Kidney tubule cell (primary cell): Measurements from ENCODE around the gene ZFAND3.
"Not testable (repeated sequence)": the region's sequence is repeated elsewhere in the genome, so short reads cannot be mapped to it uniquely, and the experiment has no call there.

Experiments
- DNase-seq: peaks from one replicate; pipeline ENCODE4 v3.0.0-alpha.2; 2018; ENCODE audit warnings: low spot score

The ZFAND3 gene

GRCh38 chr6:37865504-37865903, 46.0 kb downstream of the ZFAND3 start:
- no peak for DNase-seq

GRCh38 chr6:37866590-37867507, 47.3 kb downstream of the ZFAND3 start:
- DNase-seq: peak; percentile 68

GRCh38 chr6:37867756-37868446, 48.4 kb downstream of the ZFAND3 start:
- no peak for DNase-seq

DNA sequence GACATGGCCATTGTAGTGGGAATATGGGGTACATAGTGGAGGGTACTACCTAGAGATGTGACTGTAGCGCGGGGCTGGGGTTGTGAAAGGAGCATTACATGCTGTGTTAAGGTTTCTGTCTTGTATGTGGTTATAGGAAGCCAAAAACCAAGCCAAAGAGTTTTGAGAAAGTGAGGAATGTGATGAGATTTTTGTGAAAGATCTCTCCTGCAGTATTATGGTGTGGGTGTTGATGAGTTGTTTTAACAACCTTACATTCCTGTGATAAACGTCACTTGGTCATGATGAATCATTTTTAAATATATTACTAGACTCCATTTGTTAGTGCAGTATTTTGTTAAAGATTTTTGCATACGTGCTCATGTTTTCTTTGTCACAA, 48.9 kb downstream of the ZFAND3 start:
- peak; percentile 82 for DNase-seq

- DNase-seq: no peak
Measured at GRCh38 chr6:37871616-37872372, 52.3 kb downstream of the ZFAND3 start.

DNA sequence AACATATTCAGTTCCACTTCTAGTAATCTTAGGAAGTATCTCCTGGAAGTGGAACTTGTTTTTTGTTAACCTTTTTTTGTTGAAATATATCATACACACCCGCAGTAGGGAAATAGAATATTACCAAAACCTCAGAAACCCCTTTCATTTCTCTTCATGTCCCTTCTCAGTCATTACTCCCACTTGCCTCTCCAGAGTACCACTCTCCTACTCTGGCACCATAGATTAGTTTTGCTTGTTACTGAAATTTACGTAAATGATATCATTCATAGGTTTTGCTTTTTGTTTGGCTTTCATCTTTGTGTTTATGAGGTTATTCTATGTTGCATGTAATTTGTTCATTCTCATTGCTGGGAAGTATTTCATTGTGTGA, 52.8 kb downstream of the ZFAND3 start:
- DNase-seq: no peak

DNA sequence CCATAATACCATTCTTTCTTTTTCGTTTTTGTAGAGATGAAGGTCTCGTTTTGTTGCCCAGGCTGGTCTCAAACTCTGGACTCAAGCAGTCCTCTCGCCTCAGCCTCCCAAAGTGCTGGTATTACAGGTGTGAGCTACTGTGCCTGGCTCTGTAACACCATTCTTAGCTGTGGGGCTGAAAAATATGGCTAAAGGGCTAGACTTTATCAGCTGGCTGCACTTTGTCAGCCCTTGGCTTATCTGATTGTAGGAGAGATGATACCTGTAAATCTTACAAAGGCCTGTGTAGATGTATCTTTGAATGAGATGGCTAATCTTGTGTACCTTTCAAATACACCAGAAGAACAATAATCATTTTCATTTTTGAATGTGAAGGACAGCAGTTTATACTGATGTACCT, 55.2 kb downstream of the ZFAND3 start:
- DNase-seq: no peak

DNA sequence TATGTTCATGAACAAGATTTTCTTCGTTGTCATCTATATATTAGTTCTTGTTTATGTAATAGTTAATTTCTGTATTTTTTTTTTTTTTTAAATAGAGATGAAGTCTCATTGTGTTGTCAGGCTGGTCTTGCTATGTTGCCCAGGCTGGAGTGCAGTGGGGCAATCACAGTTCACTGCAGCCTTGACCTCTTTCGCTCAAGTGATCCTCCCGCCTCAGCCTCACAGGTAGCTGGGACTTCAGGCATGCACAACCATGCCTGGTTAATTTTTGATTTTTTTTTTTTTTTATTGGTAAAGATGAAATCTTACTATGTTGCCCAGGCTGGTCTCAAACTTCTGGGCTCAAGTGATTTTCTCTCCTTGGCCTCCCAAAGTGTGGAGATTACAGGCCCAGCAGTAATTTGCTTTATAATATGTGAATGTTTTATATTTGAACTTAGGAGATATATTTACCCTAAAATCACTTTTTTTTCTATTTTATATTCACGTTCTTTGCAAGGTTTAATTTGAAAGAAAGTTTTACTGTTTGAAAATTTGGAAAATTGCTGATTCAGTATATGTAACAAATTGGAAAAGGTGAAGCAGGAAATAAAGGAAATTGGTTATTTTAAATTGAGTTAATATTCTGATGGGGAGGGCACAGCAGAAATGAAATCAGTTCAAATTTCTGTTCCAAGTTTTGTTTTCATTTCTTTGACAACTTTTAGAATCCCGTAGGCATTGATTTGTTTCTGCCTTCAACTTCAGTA, 56.2 kb downstream of the ZFAND3 start:
- DNase-seq: no peak

GRCh38 chr6:37876843-37877242, 57.3 kb downstream of the ZFAND3 start:
- no peak for DNase-seq

- DNase-seq: no peak
Measured at GRCh38 chr6:37877373-37878149, 58.0 kb downstream of the ZFAND3 start.

GRCh38 chr6:37878150-37878710, 58.7 kb downstream of the ZFAND3 start:
- peak; percentile 6 for DNase-seq

DNA sequence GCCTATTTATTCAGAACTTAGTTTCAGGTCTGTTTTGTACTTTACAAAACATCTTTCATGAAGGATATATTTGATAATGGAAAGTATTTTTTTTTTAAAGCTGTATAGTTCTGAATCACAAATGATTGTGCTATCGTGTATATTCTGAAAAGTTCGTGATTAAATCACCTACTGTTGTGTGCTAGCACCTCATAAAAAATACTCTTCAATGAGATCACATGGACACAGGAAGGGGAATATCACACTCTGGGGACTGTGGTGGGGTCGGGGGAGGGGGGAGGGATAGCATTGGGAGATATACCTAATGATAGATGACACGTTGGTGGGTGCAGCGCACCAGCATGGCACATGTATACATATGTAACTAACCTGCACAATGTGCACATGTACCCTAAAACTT, 61.1 kb downstream of the ZFAND3 start:
- DNase-seq: not testable (repeated sequence)

DNA sequence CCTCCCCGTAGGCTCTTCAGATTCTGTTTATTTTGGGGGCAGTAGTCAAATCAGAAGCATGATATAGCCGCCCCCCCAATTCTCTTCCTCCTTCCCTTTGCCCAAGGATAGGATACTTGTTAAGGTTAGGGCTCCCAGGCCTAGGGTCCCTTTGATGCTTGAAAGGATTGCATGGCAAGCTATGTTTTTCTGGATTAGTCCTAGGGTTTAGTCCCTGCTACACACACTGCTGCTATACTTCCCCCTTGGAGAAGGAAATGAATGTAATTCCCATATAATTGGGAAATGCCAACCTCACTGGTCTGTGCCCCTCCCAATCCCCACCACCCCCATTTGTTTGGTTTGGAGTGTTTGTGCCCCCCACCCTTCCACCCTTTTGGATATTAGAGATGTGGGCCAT, 62.8 kb downstream of the ZFAND3 start:
- DNase-seq: no peak

- peak; percentile 20 for DNase-seq
Measured at GRCh38 chr6:37882724-37883413, 63.3 kb downstream of the ZFAND3 start.

DNA sequence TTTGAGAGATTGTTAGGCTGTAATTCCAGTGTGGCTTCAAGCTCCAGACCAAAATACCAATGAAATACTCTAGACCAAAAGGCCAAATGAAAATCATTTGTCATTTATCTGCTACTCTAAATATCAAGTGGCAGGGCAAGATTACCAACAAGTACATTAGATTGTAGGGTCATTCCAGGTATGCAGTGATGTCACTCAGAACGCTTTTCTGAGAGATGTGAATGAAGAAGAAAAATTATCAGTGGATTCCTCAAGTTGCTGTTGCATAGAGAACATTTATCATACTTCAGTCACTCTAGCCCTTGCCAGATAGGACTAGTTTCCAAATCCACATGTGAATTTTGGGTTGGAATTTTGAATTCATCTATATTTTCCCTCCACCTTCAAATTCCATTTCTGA, 65.0 kb downstream of the ZFAND3 start:
- no peak for DNase-seq

DNA sequence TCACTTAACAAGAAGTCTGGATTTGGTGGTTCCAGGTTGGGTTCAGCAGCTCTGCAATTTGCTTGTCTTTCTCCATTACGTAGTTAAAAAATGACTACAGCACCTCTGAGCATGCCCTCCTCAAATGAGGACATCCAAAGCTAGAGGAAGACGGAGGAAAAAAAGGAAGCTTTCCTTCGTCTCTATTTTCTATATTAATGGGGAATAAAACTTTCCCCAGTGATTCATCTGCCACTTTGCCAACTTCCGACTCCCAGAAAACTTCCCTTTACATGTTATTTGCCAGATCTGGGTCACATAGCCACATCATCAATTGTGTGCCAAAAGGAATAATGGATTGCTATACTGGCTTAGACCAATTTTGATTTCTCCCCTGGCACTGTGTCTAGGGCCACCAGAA, 69.5 kb downstream of the ZFAND3 start:
- DNase-seq: peak; percentile 9

DNA sequence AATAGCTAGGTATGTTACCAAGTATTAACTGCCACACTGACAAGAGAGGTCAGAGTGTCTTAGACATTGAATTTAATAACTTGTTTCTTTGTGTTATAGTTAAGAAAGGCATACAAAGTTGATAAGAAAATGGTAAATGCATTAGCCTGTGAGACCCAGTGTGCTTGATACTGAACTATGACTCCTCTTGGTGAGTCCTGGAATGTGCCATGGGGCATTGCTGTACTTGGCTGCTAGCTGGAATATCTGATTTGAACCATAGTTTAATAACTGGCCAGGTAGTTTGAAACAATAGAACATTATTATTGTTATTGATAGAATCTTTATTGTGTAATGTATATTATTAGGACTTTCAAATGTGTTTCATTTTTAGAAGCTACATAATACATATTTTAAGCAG, 70.0 kb downstream of the ZFAND3 start:
- DNase-seq: peak; percentile 13

GRCh38 chr6:37891072-37891471, 71.5 kb downstream of the ZFAND3 start:
- no peak for DNase-seq

DNA sequence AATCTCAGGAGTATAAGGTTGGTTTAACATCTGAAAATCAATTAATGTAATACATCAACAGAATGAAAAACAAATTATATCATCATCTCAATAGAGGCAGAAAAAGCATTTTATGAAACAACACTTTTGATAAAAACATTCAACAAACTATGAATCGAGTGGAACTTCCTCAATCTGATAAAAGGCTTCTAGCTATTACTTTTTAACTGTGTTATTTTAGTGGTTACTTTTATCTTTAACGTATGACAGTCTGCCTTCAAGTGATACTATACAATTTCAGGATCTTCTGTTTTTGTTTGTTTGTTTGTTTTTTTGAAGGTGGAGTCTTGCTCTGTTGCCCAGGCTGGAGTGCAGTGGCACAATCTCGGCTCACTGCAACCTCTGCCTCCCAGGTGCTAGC, 73.7 kb downstream of the ZFAND3 start:
- DNase-seq: no peak

GRCh38 chr6:37893734-37894133, 74.2 kb downstream of the ZFAND3 start:
- not testable (repeated sequence) for DNase-seq
